ENCODE measurements around the gene FKBP9. TPM values are rescaled to one million over a fixed set of nuclear protein-coding genes. Genes with fewer than 3 reads are reported as not detected.

FKBP9 gene
- total and polyA plus RNA-seq, 2 donors (not counting 3 experiments of a cell fraction or from before 2014, with no cell fraction given): 88.7 to 124 TPM

GRCh38 chr7:33040803-33041516, 83.7 kb downstream of the FKBP9 start:
- no peaks in the 10 kb centered on the region for H3K27me3 ChIP-seq (ENCODE audit: control insufficient read depth in 2 of 2, insufficient read depth in 2 of 2, low read length in 2 of 2)
- H3K9me3 ChIP-seq (replicated peaks; ENCODE audit: control insufficient read depth, insufficient read depth, low read length): no peaks in the 10 kb centered on the region
- TF ChIP-seq POLR2AphosphoS5 (IDR thresholded peaks at IDR 0.05; ENCODE audit: insufficient read depth, low read depth, low read length): no peak
- TF ChIP-seq JUN (IDR thresholded peaks at IDR 0.05; ENCODE audit: borderline replicate concordance, insufficient read depth, insufficient read length, low read depth): no peak
- TF ChIP-seq EZH2 (IDR thresholded peaks at IDR 0.05; ENCODE audit: borderline replicate concordance, low read depth, low read length, severe bottlenecking): no peak
- TF ChIP-seq, protein P1, sequence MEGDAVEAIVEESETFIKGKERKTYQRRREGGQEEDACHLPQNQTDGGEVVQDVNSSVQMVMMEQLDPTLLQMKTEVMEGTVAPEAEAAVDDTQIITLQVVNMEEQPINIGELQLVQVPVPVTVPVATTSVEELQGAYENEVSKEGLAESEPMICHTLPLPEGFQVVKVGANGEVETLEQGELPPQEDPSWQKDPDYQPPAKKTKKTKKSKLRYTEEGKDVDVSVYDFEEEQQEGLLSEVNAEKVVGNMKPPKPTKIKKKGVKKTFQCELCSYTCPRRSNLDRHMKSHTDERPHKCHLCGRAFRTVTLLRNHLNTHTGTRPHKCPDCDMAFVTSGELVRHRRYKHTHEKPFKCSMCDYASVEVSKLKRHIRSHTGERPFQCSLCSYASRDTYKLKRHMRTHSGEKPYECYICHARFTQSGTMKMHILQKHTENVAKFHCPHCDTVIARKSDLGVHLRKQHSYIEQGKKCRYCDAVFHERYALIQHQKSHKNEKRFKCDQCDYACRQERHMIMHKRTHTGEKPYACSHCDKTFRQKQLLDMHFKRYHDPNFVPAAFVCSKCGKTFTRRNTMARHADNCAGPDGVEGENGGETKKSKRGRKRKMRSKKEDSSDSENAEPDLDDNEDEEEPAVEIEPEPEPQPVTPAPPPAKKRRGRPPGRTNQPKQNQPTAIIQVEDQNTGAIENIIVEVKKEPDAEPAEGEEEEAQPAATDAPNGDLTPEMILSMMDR (IDR thresholded peaks at IDR 0.05; ENCODE audit: extremely low read depth in 1 of 2, insufficient read depth in 1 of 2, low read depth in 1 of 2, low read length in 2 of 2): no peak
- no peak for TF ChIP-seq GATA2 (IDR thresholded peaks at IDR 0.05; ENCODE audit: insufficient read depth, insufficient read length, low read depth, low read length)
- TF ChIP-seq MAX (IDR thresholded peaks at IDR 0.05; ENCODE audit: insufficient read depth, insufficient read length): no peak
- TF ChIP-seq POLR2A (IDR thresholded peaks at IDR 0.05; ENCODE audit: low read depth, low read length): no peak
- TF ChIP-seq FOS (IDR thresholded peaks at IDR 0.05; ENCODE audit: borderline replicate concordance, insufficient read depth, low read length): no peak
- no peak for TF ChIP-seq MYC (IDR thresholded peaks at IDR 0.05; ENCODE audit: low read depth, low read length)
- no peak overlapping the region for H3K4me3 ChIP-seq (replicated peaks in 1 of 3; ENCODE audit: insufficient read depth in 1 of 3, low read depth in 1 of 3, low read length in 3 of 3)
- intact Hi-C loops (cut with micrococcal nuclease): no loop called here
- H3K9me1 ChIP-seq (replicated peaks; ENCODE audit: control insufficient read depth, extremely low read depth, insufficient read depth, low read length): no peaks in the 10 kb centered on the region
- dilution Hi-C loops (cut with MboI; ENCODE audit: extremely low pct_ligation_motif_present, low sequenced_read_pairs): no loop called here
- H3K79me2 ChIP-seq (ENCODE audit: control insufficient read depth, insufficient read depth, low read length): peaks cover 77% of the 10 kb centered on the region
- H2AFZ ChIP-seq (ENCODE audit: low read depth, low read length): no peak overlapping the region
- peak; percentile 13 for DNase-seq (ENCODE audit: low read depth, low spot score)
- no TSS peak for BruUV-seq (replicated peaks)
- no peak overlapping the region for H3K4me2 ChIP-seq (ENCODE audit: insufficient read depth, low read length)
- peaks cover 7% of the 10 kb centered on the region for H3K4me1 ChIP-seq (ENCODE audit: control insufficient read depth, extremely low read depth, insufficient read depth, low read length)
- CTCF ChIA-PET: interaction anchor here (1.5 to 2.7 kb wide), 4 partner anchors 9 to 194 kb away, joined by 4 to 8 read pairs (median 8); no protein-coding TSS in a partner anchor
- H3K27ac ChIP-seq (ENCODE audit: insufficient read depth, low read depth, low read length): no peak overlapping the region
- POLR2A ChIA-PET: no interaction called here
- no peaks in the 10 kb centered on the region for H3K36me3 ChIP-seq (ENCODE audit: control insufficient read depth in 2 of 2, extremely low read depth in 1 of 2, insufficient read depth in 2 of 2, low read length in 2 of 2)
- no peak for FAIRE-seq
- no peak overlapping the region for H3K9ac ChIP-seq (replicated peaks; ENCODE audit: extremely low read depth, insufficient read depth, low read length)
- peaks cover 2% of the 10 kb centered on the region for H4K20me1 ChIP-seq (replicated peaks; ENCODE audit: control insufficient read depth, extremely low read depth, insufficient read depth, low read length)

Data from endothelial cell of umbilical vein (primary cell).